Measurements from ENCODE around the gene KDM2B. TPM values are rescaled to one million over a fixed set of nuclear protein-coding genes. Genes with fewer than 3 reads are reported as not detected.

KDM2B gene
- polyA plus RNA-seq, 1 donor (not counting 4 experiments of a cell fraction or from before 2014, with no cell fraction given) = 10.3 TPM

DNA sequence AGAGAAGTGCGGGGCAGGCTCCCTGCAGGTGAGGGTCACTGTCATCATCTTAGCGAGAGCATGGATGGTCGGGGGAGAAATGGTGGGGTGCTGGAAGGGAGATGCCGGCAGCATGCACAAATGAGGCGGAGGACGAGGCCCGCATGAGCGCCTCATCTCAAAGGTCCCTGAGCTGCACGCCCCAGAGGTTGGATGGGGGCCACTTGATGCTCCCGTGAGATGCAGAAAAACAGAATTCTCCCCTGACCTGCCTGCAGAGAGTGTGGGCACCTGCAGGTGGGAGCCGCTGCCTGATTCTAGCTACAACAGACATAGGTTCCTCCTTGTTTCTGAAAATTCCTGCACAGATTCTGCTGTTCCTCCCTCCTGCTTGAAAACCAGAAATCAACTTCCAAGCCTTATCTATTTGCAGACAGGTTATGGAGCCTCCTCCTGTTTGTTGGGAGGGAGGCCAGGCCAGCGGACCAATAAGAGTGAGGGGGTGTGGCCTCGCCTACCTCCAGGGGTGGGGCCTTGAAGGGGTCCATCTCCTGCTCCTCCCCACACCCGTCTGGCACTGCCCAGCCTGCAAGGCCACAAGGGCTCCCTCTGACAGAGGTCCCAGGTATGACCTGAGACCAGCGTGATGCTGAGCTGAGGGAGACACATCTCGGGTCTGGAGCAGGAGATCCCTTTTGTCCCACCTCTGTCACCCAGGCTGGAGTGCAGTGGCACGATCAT lies 67.2 kb downstream of the KDM2B start:
- Histone ChIP-seq H3K4me1 (ENCODE audit: control insufficient read depth, extremely low read depth, insufficient read depth, low read length) (no peaks in the 10 kb centered on the region), H3K79me2 (ENCODE audit: control insufficient read depth, insufficient read depth, low read length) (no peaks in the 10 kb centered on the region), H2AFZ (ENCODE audit: control insufficient read depth, low read length) (no peak overlapping the region), H4K20me1 (ENCODE audit: control insufficient read depth, extremely low read depth, insufficient read depth, low read length) (no peaks in the 10 kb centered on the region), H3K36me3 (ENCODE audit: control insufficient read depth in 2 of 2, extremely low read depth in 1 of 2, insufficient read depth in 2 of 2, low read length in 2 of 2) (peaks cover 0 to 4% of the 10 kb centered on the region in 2 experiments), H3K27ac (ENCODE audit: control insufficient read depth, insufficient read depth, low read length) (no peak overlapping the region), H3K9me3 (ENCODE audit: control insufficient read depth, low read depth, low read length) (no peaks in the 10 kb centered on the region), H3K4me2 (ENCODE audit: control insufficient read depth, extremely low read depth, insufficient read depth, low read depth, low read length) (no peak overlapping the region), H3K9ac (ENCODE audit: control insufficient read depth, extremely low read depth, insufficient read depth, low read length) (no peak overlapping the region), H3K27me3 (ENCODE audit: control insufficient read depth, extremely low read depth, insufficient read depth, low read length) (no peaks in the 10 kb centered on the region), H3K9me1 (ENCODE audit: control insufficient read depth, extremely low read depth, insufficient read depth, low read length) (no peaks in the 10 kb centered on the region), H3K4me3 (ENCODE audit: control insufficient read depth in 2 of 3, extremely low read depth in 1 of 3, insufficient read depth in 2 of 3, low read depth in 1 of 3, low read length in 3 of 3) (no peak overlapping the region)
- no peak for DNase-seq (ENCODE audit: low read depth, low spot score)
- dilution Hi-C loops (cut with MboI; ENCODE audit: extremely low pct_ligation_motif_present, low sequenced_read_pairs) = no loop called here
- TF ChIP-seq, protein P1, sequence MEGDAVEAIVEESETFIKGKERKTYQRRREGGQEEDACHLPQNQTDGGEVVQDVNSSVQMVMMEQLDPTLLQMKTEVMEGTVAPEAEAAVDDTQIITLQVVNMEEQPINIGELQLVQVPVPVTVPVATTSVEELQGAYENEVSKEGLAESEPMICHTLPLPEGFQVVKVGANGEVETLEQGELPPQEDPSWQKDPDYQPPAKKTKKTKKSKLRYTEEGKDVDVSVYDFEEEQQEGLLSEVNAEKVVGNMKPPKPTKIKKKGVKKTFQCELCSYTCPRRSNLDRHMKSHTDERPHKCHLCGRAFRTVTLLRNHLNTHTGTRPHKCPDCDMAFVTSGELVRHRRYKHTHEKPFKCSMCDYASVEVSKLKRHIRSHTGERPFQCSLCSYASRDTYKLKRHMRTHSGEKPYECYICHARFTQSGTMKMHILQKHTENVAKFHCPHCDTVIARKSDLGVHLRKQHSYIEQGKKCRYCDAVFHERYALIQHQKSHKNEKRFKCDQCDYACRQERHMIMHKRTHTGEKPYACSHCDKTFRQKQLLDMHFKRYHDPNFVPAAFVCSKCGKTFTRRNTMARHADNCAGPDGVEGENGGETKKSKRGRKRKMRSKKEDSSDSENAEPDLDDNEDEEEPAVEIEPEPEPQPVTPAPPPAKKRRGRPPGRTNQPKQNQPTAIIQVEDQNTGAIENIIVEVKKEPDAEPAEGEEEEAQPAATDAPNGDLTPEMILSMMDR (optimal IDR thresholded peaks at IDR 0.05 in 1 of 3, IDR thresholded peaks at IDR 0.05 in 1 of 3, conservative IDR thresholded peaks at IDR 0.05 in 1 of 3; ENCODE audit: extremely low read depth in 1 of 3, insufficient read depth in 2 of 3, low read length in 3 of 3) = no peak
- TF ChIP-seq EZH2 (IDR thresholded peaks at IDR 0.05; ENCODE audit: low read length) = no peak
- FAIRE-seq = no peak

DNA sequence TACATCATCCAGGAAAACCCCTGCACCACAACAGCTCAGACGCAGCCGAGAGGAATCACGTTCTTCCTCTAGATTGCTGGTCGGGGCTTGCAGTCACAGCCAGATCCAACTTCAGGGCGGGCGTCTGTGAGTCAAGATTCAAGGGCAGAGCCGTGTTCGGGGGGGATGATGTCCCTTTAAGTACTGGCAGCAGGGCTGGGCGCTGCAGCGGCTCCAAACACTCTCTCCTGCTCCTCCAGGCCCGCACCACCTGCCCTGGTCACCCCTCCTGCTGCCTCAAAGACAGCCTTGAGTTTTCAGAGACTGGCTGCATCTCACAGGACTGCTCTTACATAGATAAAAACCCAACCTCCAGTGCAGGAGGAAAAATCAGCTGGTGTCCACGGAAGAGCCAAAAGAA lies 68.3 kb downstream of the KDM2B start:
- DNase-seq (ENCODE audit: low read depth, low spot score) (no peak), FAIRE-seq (no peak)
- TF ChIP-seq EZH2 (IDR thresholded peaks at IDR 0.05; ENCODE audit: low read length) = no peak
- TF ChIP-seq, protein P1 (optimal IDR thresholded peaks at IDR 0.05 in 1 of 3, IDR thresholded peaks at IDR 0.05 in 1 of 3, conservative IDR thresholded peaks at IDR 0.05 in 1 of 3; ENCODE audit: extremely low read depth in 1 of 3, insufficient read depth in 2 of 3, low read length in 3 of 3) = no peak
- peaks cover 0 to 6% of the 10 kb centered on the region in 2 experiments for H3K36me3 ChIP-seq (ENCODE audit: control insufficient read depth in 2 of 2, extremely low read depth in 1 of 2, insufficient read depth in 2 of 2, low read length in 2 of 2)
- H2AFZ ChIP-seq (ENCODE audit: control insufficient read depth, low read length) = no peak overlapping the region
- H3K79me2 ChIP-seq (ENCODE audit: control insufficient read depth, insufficient read depth, low read length) = no peaks in the 10 kb centered on the region
- no peaks in the 10 kb centered on the region for H3K27me3 ChIP-seq (ENCODE audit: control insufficient read depth, extremely low read depth, insufficient read depth, low read length)
- no peaks in the 10 kb centered on the region for H3K4me1 ChIP-seq (ENCODE audit: control insufficient read depth, extremely low read depth, insufficient read depth, low read length)
- H3K4me2 ChIP-seq (ENCODE audit: control insufficient read depth, extremely low read depth, insufficient read depth, low read depth, low read length) = no peak overlapping the region
- dilution Hi-C loops (cut with MboI; ENCODE audit: extremely low pct_ligation_motif_present, low sequenced_read_pairs) = no loop called here
- H3K4me3 ChIP-seq (ENCODE audit: control insufficient read depth in 2 of 3, extremely low read depth in 1 of 3, insufficient read depth in 2 of 3, low read depth in 1 of 3, low read length in 3 of 3) = no peak overlapping the region
- H3K9me1 ChIP-seq (ENCODE audit: control insufficient read depth, extremely low read depth, insufficient read depth, low read length) = no peaks in the 10 kb centered on the region
- no peak overlapping the region for H3K9ac ChIP-seq (ENCODE audit: control insufficient read depth, extremely low read depth, insufficient read depth, low read length)
- H3K9me3 ChIP-seq (ENCODE audit: control insufficient read depth, low read depth, low read length) = no peaks in the 10 kb centered on the region
- H4K20me1 ChIP-seq (ENCODE audit: control insufficient read depth, extremely low read depth, insufficient read depth, low read length) = no peaks in the 10 kb centered on the region
- H3K27ac ChIP-seq (ENCODE audit: control insufficient read depth, insufficient read depth, low read length) = no peak overlapping the region

Data from keratinocyte (primary cell).